DND-41 (cell line): ENCODE results near the gene RIBC2.
"Not testable (repeated sequence)": the region's sequence is repeated elsewhere in the genome, so short reads cannot be mapped to it uniquely, and the experiment has no call there.

Experiments used
- ATAC-seq: fragments of 200-7000 bp; cut with Tn5 transposase; 3 replicates; pipeline ENCODE4 v1.9.1; 2021; ENCODE audit warnings: low read depth; ENCODE audit not compliant: insufficient read depth
- DNase-seq: peaks from one replicate; pipeline ENCODE4 v3.0.0-alpha.2; 2020
- H2AFZ ChIP-seq: 2 replicates; pipeline ENCODE4 v1.6.0; 2012; ENCODE audit warnings: low read depth, low read length
- H3K27ac ChIP-seq: 2 replicates; pipeline ENCODE4 v1.5.1; 2012; ENCODE audit warnings: low read length, inconsistent platforms
- H3K27me3 ChIP-seq: fragments of 200-600 bp; sonication (generic); 2 replicates; pipeline ENCODE4 v1.6.0; 2012; ENCODE audit warnings: low read length, mild to moderate bottlenecking, inconsistent platforms; ENCODE audit not compliant: insufficient read depth, poor library complexity
- H3K36me3 ChIP-seq: 2 replicates; pipeline ENCODE4 v1.5.1; 2012; ENCODE audit warnings: low read length, inconsistent platforms; ENCODE audit not compliant: insufficient read depth
- H3K4me1 ChIP-seq: 2 replicates; pipeline ENCODE4 v1.5.1; 2012; ENCODE audit warnings: mild to moderate bottlenecking, low read length; ENCODE audit not compliant: insufficient read depth
- H3K4me2 ChIP-seq: 2 replicates; pipeline ENCODE4 v1.6.0; 2012; ENCODE audit warnings: mild to moderate bottlenecking, moderate library complexity, low read length, inconsistent platforms; ENCODE audit not compliant: insufficient read depth
- H3K4me3 ChIP-seq, 2 experiments: fragments of 200-600 bp in 1 of 2; shearing (Covaris generic) in 1 of 2; 2 replicates each; pipeline ENCODE4 v1.5.1; 2012 to 2016; ENCODE audit warnings: inconsistent platforms in 2 of 2, low read length in 2 of 2, mild to moderate bottlenecking in 2 of 2, low read depth in 1 of 2, moderate library complexity in 1 of 2
- H3K79me2 ChIP-seq: 2 replicates; pipeline ENCODE4 v1.6.0; 2012; ENCODE audit warnings: low read length, inconsistent platforms; ENCODE audit not compliant: insufficient read depth
- H3K9ac ChIP-seq: 2 replicates; pipeline ENCODE4 v1.6.0; 2012; ENCODE audit warnings: low read depth, mild to moderate bottlenecking, inconsistent platforms, low read length, moderate library complexity
- H3K9me3 ChIP-seq: 2 replicates; pipeline ENCODE4 v1.5.1; 2012; ENCODE audit warnings: low read length, moderate library complexity, mild to moderate bottlenecking, inconsistent platforms; ENCODE audit not compliant: insufficient read depth, severe bottlenecking
- H4K20me1 ChIP-seq: 2 replicates; pipeline ENCODE4 v1.6.0; 2012; ENCODE audit warnings: low read length; ENCODE audit not compliant: insufficient read depth
- EZH2 ChIP-seq: IDR thresholded peaks from 3 replicates; pipeline ENCODE4 v1.6.1; 2012; ENCODE audit warnings: borderline replicate concordance, low read depth, mild to moderate bottlenecking, moderate library complexity, low read length, inconsistent platforms; ENCODE audit not compliant: severe bottlenecking
- TF ChIP-seq, protein P1 (sequence below): IDR thresholded peaks from 2 replicates; pipeline ENCODE4 v1.5.1; 2012; ENCODE audit warnings: borderline replicate concordance, low read length, moderate library complexity, mild to moderate bottlenecking; ENCODE audit not compliant: poor library complexity, severe bottlenecking; ENCODE audit errors: extremely low read depth

RIBC2 gene

GRCh38 chr22:45460288-45461109 lies 47.0 kb downstream of the RIBC2 start:
- no peak overlapping the region for H3K4me2 ChIP-seq
- no peak for ATAC-seq
- no peaks in the 10 kb centered on the region for H3K9me3 ChIP-seq
- H3K36me3 ChIP-seq, result no peaks in the 10 kb centered on the region
- no peak for DNase-seq
- H4K20me1 ChIP-seq, result no peaks in the 10 kb centered on the region
- TF ChIP-seq EZH2, result no peak
- TF ChIP-seq, protein P1, sequence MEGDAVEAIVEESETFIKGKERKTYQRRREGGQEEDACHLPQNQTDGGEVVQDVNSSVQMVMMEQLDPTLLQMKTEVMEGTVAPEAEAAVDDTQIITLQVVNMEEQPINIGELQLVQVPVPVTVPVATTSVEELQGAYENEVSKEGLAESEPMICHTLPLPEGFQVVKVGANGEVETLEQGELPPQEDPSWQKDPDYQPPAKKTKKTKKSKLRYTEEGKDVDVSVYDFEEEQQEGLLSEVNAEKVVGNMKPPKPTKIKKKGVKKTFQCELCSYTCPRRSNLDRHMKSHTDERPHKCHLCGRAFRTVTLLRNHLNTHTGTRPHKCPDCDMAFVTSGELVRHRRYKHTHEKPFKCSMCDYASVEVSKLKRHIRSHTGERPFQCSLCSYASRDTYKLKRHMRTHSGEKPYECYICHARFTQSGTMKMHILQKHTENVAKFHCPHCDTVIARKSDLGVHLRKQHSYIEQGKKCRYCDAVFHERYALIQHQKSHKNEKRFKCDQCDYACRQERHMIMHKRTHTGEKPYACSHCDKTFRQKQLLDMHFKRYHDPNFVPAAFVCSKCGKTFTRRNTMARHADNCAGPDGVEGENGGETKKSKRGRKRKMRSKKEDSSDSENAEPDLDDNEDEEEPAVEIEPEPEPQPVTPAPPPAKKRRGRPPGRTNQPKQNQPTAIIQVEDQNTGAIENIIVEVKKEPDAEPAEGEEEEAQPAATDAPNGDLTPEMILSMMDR, result no peak
- H3K4me3 ChIP-seq, result no peak overlapping the region
- H3K4me1 ChIP-seq, result no peaks in the 10 kb centered on the region
- no peaks in the 10 kb centered on the region for H3K27me3 ChIP-seq
- H3K79me2 ChIP-seq, result no peaks in the 10 kb centered on the region
- no peak overlapping the region for H3K27ac ChIP-seq
- H2AFZ ChIP-seq, result no peak overlapping the region
- no peak overlapping the region for H3K9ac ChIP-seq

- H2AFZ ChIP-seq, result no peak overlapping the region
- no peak overlapping the region for H3K27ac ChIP-seq
- no peaks in the 10 kb centered on the region for H3K79me2 ChIP-seq
- no peaks in the 10 kb centered on the region for H3K4me1 ChIP-seq
- ATAC-seq (no peak), DNase-seq (no peak)
- H3K4me3 ChIP-seq, result no peak overlapping the region
- H3K9ac ChIP-seq, result no peak overlapping the region
- no peaks in the 10 kb centered on the region for H4K20me1 ChIP-seq
- no peaks in the 10 kb centered on the region for H3K27me3 ChIP-seq
- TF ChIP-seq, protein P1, result peak; percentile 46
- TF ChIP-seq EZH2, result no peak
- H3K9me3 ChIP-seq, result no peaks in the 10 kb centered on the region
- H3K4me2 ChIP-seq, result no peak overlapping the region
- no peaks in the 10 kb centered on the region for H3K36me3 ChIP-seq
These were observed 48.7 kb downstream of the RIBC2 start for GRCh38 chr22:45462034-45462655.

GRCh38 chr22:45463691-45464090 lies 50.2 kb downstream of the RIBC2 start:
- H3K4me2 ChIP-seq, H3K27me3 ChIP-seq, H3K79me2 ChIP-seq, H4K20me1 ChIP-seq, H3K9ac ChIP-seq, ATAC-seq, H3K27ac ChIP-seq, H3K36me3 ChIP-seq, H3K9me3 ChIP-seq, H2AFZ ChIP-seq, H3K4me3 ChIP-seq, DNase-seq, H3K4me1 ChIP-seq: not testable (repeated sequence)

GRCh38 chr22:45465633-45466032 lies 52.1 kb downstream of the RIBC2 start:
- DNase-seq (no peak), ATAC-seq (no peak)
- Histone ChIP-seq H3K9ac (no peak overlapping the region), H3K4me3 (no peak overlapping the region), H3K27me3 (peaks cover 2% of the 10 kb centered on the region), H4K20me1 (no peaks in the 10 kb centered on the region), H3K4me1 (no peaks in the 10 kb centered on the region), H2AFZ (no peak overlapping the region), H3K9me3 (no peaks in the 10 kb centered on the region), H3K79me2 (no peaks in the 10 kb centered on the region), H3K36me3 (no peaks in the 10 kb centered on the region), H3K27ac (no peak overlapping the region), H3K4me2 (no peak overlapping the region)
- TF ChIP-seq EZH2, result no peak
- TF ChIP-seq, protein P1, result no peak
